ENCODE measurements around the gene LGALS3BP. TPM values are rescaled to one million over a fixed set of nuclear protein-coding genes. Genes with fewer than 3 reads are reported as not detected.

LGALS3BP gene
- total and polyA plus RNA-seq, 12 donors = 196 to 852 (median 545) TPM

DNA sequence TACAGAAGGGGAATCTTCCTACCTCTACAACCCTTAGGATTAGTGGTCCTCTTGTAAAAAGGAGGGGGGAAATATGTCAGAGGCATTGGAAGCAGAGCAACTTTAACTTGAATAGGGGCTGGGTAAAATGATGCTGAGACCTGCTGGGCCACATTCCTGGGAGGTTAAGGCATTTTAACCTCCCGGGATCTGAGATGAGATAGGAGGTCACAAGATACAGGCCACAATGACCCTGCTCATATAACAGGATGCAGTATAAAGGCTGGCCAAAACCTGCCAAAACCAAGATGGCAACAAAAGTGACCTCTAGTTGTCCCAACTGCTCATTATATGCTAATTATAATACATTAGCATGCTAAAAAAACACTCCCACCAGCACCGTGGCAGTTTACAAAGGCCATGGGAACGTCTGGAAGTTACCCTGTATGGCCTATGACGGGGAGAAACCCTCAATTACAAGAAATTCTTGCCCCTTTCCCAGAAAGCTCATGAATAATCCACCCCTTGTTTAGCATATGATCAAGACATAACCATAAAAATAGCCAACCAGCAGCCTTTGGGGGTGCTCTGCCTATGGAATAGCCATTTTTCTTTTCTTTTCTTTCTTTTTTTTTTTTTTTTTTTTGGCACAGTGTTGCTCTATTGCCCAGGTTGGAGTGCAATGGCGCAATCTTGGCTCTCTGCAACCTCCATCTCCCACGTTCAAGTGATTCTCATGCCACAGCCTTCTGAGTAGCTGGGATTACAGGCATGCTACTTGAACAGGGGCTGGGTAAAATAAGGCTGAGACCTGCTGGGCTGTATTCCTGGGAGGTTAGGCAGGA, 38.0 kb upstream of the LGALS3BP start:
- 68 to 69% methylated on average over 6 of the region's 6 CpGs for WGBS, 2 donors
- no peak for DNase-seq
- ATAC-seq = no peak
- no peaks in the 10 kb centered on the region for H3K36me3 ChIP-seq
- intact Hi-C loops (cut with DNase I) = loop anchor here in 3 of 10 donors (5.0 to 10.0 kb wide), 3 partner anchors 60 to 377 kb away; no protein-coding TSS in a partner anchor
- peaks cover 12 to 35% (median 33%) of the 10 kb centered on the region in 9 donors for H3K4me1 ChIP-seq
- no peaks in the 10 kb centered on the region for H3K9me3 ChIP-seq
- H3K4me3 ChIP-seq = no peak overlapping the region
- peaks cover 0 to 21% (median 0%) of the 10 kb centered on the region in 7 donors for H3K27me3 ChIP-seq
- TF ChIP-seq, protein P1, sequence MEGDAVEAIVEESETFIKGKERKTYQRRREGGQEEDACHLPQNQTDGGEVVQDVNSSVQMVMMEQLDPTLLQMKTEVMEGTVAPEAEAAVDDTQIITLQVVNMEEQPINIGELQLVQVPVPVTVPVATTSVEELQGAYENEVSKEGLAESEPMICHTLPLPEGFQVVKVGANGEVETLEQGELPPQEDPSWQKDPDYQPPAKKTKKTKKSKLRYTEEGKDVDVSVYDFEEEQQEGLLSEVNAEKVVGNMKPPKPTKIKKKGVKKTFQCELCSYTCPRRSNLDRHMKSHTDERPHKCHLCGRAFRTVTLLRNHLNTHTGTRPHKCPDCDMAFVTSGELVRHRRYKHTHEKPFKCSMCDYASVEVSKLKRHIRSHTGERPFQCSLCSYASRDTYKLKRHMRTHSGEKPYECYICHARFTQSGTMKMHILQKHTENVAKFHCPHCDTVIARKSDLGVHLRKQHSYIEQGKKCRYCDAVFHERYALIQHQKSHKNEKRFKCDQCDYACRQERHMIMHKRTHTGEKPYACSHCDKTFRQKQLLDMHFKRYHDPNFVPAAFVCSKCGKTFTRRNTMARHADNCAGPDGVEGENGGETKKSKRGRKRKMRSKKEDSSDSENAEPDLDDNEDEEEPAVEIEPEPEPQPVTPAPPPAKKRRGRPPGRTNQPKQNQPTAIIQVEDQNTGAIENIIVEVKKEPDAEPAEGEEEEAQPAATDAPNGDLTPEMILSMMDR (IDR thresholded peaks at IDR 0.05) = no peak
- H3K27ac ChIP-seq = no peak overlapping the region

DNA sequence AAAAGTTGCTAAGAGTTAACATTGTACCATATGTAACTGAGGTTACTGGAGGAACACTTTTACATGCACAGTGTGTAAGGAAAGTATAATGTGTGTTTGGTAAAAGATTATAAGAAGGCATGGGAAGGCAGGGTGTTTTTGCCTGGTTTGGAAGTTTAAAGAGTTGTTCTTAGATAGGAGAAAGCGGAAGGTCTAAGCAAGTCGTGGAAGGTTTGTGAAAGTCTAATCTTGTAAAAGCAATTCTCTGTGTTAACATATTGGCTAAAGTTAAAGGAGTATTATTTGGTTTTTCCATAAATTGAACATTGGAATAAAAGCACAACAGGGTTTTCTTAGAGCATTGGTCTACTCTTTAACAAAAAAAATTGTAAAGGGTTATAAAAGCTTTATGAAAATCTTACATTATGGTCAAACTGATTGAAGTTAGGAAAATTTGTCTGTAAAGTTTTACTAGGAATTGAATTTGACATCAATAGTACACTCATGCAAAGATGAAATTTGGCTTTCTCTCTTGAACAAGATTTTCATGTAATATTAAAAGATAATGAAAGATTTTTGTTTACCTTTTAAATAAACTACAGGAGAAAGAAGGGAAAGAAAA, 34.5 kb upstream of the LGALS3BP start:
- ATAC-seq = no peak
- no peak for DNase-seq
- TF ChIP-seq, protein P1 (IDR thresholded peaks at IDR 0.05) = no peak
- Histone ChIP-seq H3K36me3 (no peaks in the 10 kb centered on the region), H3K4me3 (no peak overlapping the region), H3K9me3 (no peaks in the 10 kb centered on the region), H3K27ac (no peak overlapping the region), H3K4me1 (peaks cover under 1 to 10% (median 6%) of the 10 kb centered on the region in 9 donors), H3K27me3 (no peaks in the 10 kb centered on the region)
- 79 to 80% methylated on average over 2 of the region's 2 CpGs for WGBS, 2 donors
- intact Hi-C loops (cut with DNase I) = loop anchor here in 3 of 10 donors (10.0 kb wide), 2 partner anchors 71 to 381 kb away; no protein-coding TSS in a partner anchor

DNA sequence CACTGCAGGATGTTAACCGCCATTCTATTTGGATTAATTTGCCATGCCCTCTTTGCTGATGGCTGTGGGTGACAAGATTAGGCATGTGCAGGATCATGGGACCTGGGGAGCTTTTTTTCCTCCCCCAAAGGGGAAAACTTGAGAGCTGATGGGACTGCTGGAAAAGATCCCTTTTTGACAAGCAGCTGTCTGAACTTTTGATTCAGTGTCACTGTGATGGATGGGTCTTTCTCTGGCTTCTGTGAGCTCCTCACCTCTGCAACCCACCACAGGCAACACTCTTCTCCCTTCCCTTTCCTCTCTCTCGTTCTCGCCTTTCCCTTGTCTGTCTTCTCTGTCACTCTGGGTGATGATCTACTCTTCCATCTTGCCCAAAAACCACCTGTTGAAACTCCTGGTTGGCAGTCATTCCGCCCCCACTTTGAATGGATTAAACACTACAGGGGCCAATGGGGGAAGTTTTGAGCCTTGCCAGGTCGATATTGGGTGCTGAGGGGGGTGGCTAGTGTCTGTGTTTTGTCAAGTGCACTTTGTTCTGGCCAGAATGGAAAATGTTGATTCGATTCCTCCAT, 32.9 kb upstream of the LGALS3BP start:
- DNase-seq = no peak
- Histone ChIP-seq H3K36me3 (peaks cover 0 to 4% (median 0%) of the 10 kb centered on the region in 9 donors), H3K4me1 (peaks cover 8 to 23% (median 20%) of the 10 kb centered on the region in 9 donors), H3K27me3 (no peaks in the 10 kb centered on the region), H3K27ac (peak overlapping the region in 1 of 10 donors; percentile 51), H3K9me3 (no peaks in the 10 kb centered on the region), H3K4me3 (no peak overlapping the region)
- intact Hi-C loops (cut with DNase I) = loop anchor here in 3 of 10 donors (10.0 kb wide), 2 partner anchors 72 to 382 kb away; no protein-coding TSS in a partner anchor
- WGBS, 2 donors = 70 to 75% methylated on average over 6 of the region's 6 CpGs
- TF ChIP-seq, protein P1 (IDR thresholded peaks at IDR 0.05) = no peak
- ATAC-seq = no peak

DNA sequence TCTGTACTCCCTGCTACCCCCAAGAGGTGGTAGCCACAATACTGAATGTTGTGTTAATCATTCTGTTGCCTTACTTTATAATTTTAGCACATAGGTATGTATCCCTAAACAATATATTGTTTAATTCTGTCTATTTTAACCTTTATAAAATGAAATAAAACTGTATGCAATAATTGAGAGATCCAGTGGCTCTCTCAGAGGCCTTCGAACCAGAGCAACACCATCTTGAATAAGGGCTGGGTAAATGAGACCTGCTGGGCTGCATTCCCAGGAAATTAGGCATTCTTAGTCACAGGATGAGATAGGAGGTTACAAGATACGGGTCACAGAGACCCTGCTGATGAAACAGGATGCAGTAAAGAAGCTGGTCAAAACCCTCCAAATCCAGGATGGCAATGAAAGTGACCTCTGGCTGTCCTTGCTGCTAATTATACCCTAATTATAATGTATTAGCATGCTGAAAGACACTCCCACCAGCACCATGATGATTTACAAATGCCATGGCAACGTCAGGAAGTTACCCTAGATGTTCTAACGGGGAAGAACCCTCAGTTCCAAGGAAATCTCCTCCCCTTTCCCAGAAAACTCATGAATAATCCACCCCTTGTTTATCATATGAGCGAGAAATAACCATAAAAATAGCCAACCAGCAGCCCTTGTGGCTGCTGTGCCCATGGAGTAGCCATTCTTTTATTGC, 31.9 kb upstream of the LGALS3BP start:
- whole genome bisulfite sequencing, 2 donors = 67 to 70% methylated on average over 5 of the region's 5 CpGs
- Histone ChIP-seq H3K9me3 (no peaks in the 10 kb centered on the region), H3K36me3 (peaks cover 0 to 13% (median 0%) of the 10 kb centered on the region in 9 donors), H3K4me1 (peaks cover 8 to 33% (median 28%) of the 10 kb centered on the region in 9 donors), H3K27ac (peak overlapping the region in 1 of 10 donors; percentile 51), H3K27me3 (no peaks in the 10 kb centered on the region), H3K4me3 (no peak overlapping the region)
- TF ChIP-seq, protein P1 (IDR thresholded peaks at IDR 0.05) = no peak
- no peak for ATAC-seq
- DNase-seq = no peak
- intact Hi-C loops (cut with DNase I) = loop anchor here in 3 of 10 donors (10.0 kb wide), 2 partner anchors 73 to 383 kb away; no protein-coding TSS in a partner anchor

All from heart right ventricle (tissue), 16 donors.